K562 (cell line): ENCODE measurements around the gene GRIN2A. TPM values are rescaled to one million over a fixed set of nuclear protein-coding genes. Genes with fewer than 3 reads are reported as not detected.

Experiments used
- BRCA1 ChIP-seq, 2 experiments: fragments of 450-650 bp in 1 of 2; sonication (generic) in 1 of 2; formaldehyde crosslinking in 1 of 2; IDR thresholded peaks; 2 replicates each; pipeline versions ENCODE4 v1.5.0 to v1.6.1; 2017 to 2020; ENCODE audit warnings: mild to moderate bottlenecking in 1 of 2, missing genetic modification reagents in 1 of 2
- COPS2 ChIP-seq: fragments of 450-650 bp; conservative IDR thresholded peaks from 2 replicates; pipeline ENCODE4 v1.6.1; 2016; ENCODE audit warnings: mild to moderate bottlenecking, moderate library complexity
- ETS1 ChIP-seq: conservative IDR thresholded peaks from 2 replicates; pipeline ENCODE4 v1.6.1; 2011; ENCODE audit warnings: low read depth, mild to moderate bottlenecking, low read length; ENCODE audit not compliant: control insufficient read depth
- FOXM1 ChIP-seq, 2 experiments: fragments of 450-650 bp in 1 of 2; sonication (generic) in 1 of 2; formaldehyde crosslinking in 1 of 2; IDR thresholded peaks; 2 replicates each; pipeline versions ENCODE4 v1.6.1 to v1.9.0; 2017 to 2022; ENCODE audit warnings: low read depth in 2 of 2, mild to moderate bottlenecking in 2 of 2, missing genetic modification reagents in 1 of 2, moderate library complexity in 1 of 2
- HMG20A ChIP-seq: fragments of 450-650 bp; formaldehyde crosslinking; conservative IDR thresholded peaks from 2 replicates; pipeline ENCODE4 v1.4.0; 2020; ENCODE audit warnings: mild to moderate bottlenecking, mixed read lengths
- NFE2L1 ChIP-seq: fragments of 450-650 bp; IDR thresholded peaks from 2 replicates; pipeline ENCODE4 v1.6.1; 2016; ENCODE audit warnings: missing genetic modification characterization, low read depth, mild to moderate bottlenecking, missing compliant biosample characterization, moderate library complexity, borderline replicate concordance
- PRMT5 ChIP-seq: sonication (generic); formaldehyde crosslinking; IDR thresholded peaks from 2 replicates; pipeline ENCODE4 v1.5.0; 2020; ENCODE audit warnings: missing genetic modification reagents
- PTRF ChIP-seq: fragments of 450-650 bp; IDR thresholded peaks from 2 replicates; pipeline ENCODE4 v1.6.1; 2016; ENCODE audit warnings: mild to moderate bottlenecking, missing genetic modification characterization, missing compliant biosample characterization
- RAD21 ChIP-seq, 2 experiments: fragments of 250-450 bp in 1 of 2; fragments of 450-650 bp in 1 of 2; sonication (Bioruptor Pico) in 1 of 2; formaldehyde crosslinking in 1 of 2; IDR thresholded peaks in 1 of 2; conservative IDR thresholded peaks in 1 of 2; 2 replicates each; pipeline versions ENCODE4 v1.4.0 to v1.8.0; 2020 to 2022; ENCODE audit warnings: mild to moderate bottlenecking in 2 of 2, moderate library complexity in 1 of 2
- REST ChIP-seq, 2 experiments: fragments of 450-650 bp; formaldehyde crosslinking in 1 of 2; IDR thresholded peaks; 2 replicates each; pipeline versions ENCODE4 v1.4.0 to v1.6.1; 2014 to 2020; ENCODE audit warnings: mild to moderate bottlenecking in 2 of 2, borderline replicate concordance in 1 of 2, low read depth in 1 of 2
- SMC3 ChIP-seq: conservative IDR thresholded peaks from 2 replicates; pipeline ENCODE4 v1.6.1; 2011; ENCODE audit warnings: low read depth, low read length, improper control_type of control experiment; ENCODE audit not compliant: insufficient read depth
- TCF7L2 ChIP-seq: fragments of 150-350 bp; IDR thresholded peaks from 2 replicates; pipeline ENCODE4 v1.6.1; 2016; ENCODE audit warnings: low read depth, mild to moderate bottlenecking, low read length, moderate library complexity
- USF1 ChIP-seq: sonication (generic); formaldehyde crosslinking; IDR thresholded peaks from 2 replicates; pipeline ENCODE4 v1.9.0; 2022; ENCODE audit warnings: mild to moderate bottlenecking, missing genetic modification reagents
- ZNF75A ChIP-seq: fragments of 450-650 bp; formaldehyde crosslinking; IDR thresholded peaks from 2 replicates; pipeline ENCODE4 v1.4.0; 2020; ENCODE audit warnings: mild to moderate bottlenecking
- ZNF830 ChIP-seq: fragments of 250-450 bp; sonication (Bioruptor Pico); IDR thresholded peaks from 2 replicates; pipeline ENCODE4 v1.5.0; 2021; ENCODE audit warnings: mild to moderate bottlenecking
- polyA plus RNA-seq, 8 experiments: library from polyadenylated mRNA; depleted of rRNA in 4 of 8; stranded (reverse) in 5 of 8; unstranded in 3 of 8; fragments of >200 nt; fragmentation: Nextera tagmentation in 2 of 8; fragmentation: Illumina TruSeq in 1 of 8; extraction: Ambion mirVana in 2 of 8; extraction: Trizol in 1 of 8; gene quantifications; 2 replicates each; pipeline versions ENCODE4 v1.2.1 to v1.2.3, GENCODE V29; 2011 to 2014; ENCODE audit warnings: inconsistent platforms in 1 of 8, missing spikeins in 1 of 8
- total RNA-seq, 7 experiments: library from RNA; depleted of rRNA in 6 of 7; stranded (reverse); fragments of >200 nt in 6 of 7; fragmentation: Illumina TruSeq in 2 of 7; extraction: Trizol in 2 of 7; gene quantifications; 2 replicates each; pipeline versions ENCODE4 v1.2.1 to v1.2.3, GENCODE V29; 2011 to 2021; ENCODE audit warnings: low replicate concordance in 1 of 7

GRIN2A gene
- total and polyA plus RNA-seq, 9 of the 15 experiments (the other 6 are each of a cell fraction or from before 2014, with no cell fraction given): not detected

GRCh38 chr16:10180771-10181163, 1.5 kb downstream of the GRIN2A start (continued):
- TF ChIP-seq REST (IDR thresholded peaks at IDR 0.05; ENCODE audit: borderline replicate concordance) (peak; percentile 21; the same call in 1 of the 2 replicates), REST (CRISPR knock-in tag; IDR thresholded peaks at IDR 0.05; ENCODE audit: low read depth) (no peak), PTRF (no peak), BRCA1 (IDR thresholded peaks at IDR 0.05) (no peak), BRCA1 (CRISPR knock-in tag; IDR thresholded peaks at IDR 0.05) (no peak), HMG20A (CRISPR knock-in tag) (no peak), FOXM1 (IDR thresholded peaks at IDR 0.05; ENCODE audit: low read depth) (no peak), FOXM1 (CRISPR knock-in tag; IDR thresholded peaks at IDR 0.05; ENCODE audit: low read depth) (no peak), PRMT5 (no peak), COPS2 (no peak), RAD21 (CRISPR knock-in tag; conservative IDR thresholded peaks at IDR 0.05 in 1 of 2, IDR thresholded peaks at IDR 0.05 in 1 of 2) (peak in 1 of 2 experiments; percentile 40; a peak in 2 of 4 replicates), USF1 (CRISPR knock-in tag) (no peak), ZNF830 (CRISPR knock-in tag) (no peak), SMC3 (peak; percentile 46), NFE2L1 (tag) (no peak), TCF7L2 (no peak), ETS1 (no peak), ZNF75A (no peak)
